Neural crest cell (in vitro differentiated cells): ENCODE results near the gene TMEM128. TPM values are rescaled to one million over a fixed set of nuclear protein-coding genes. Genes with fewer than 3 reads are reported as not detected.

Source experiments
- DNase-seq: peaks from one replicate; pipeline ENCODE4 v3.0.0; 2021; ENCODE audit warnings: low read depth, mixed read lengths, low spot score
- H3K27ac Mint-ChIP-seq: one replicate; pipeline ENCODE4 v1.8.0; 2021; ENCODE audit warnings: mild to moderate bottlenecking, mixed read lengths; ENCODE audit not compliant: unreplicated experiment
- H3K27me3 Mint-ChIP-seq: 2 replicates; pipeline ENCODE4 v1.8.0; 2021; ENCODE audit warnings: low read depth, mild to moderate bottlenecking, mixed read lengths
- H3K36me3 Mint-ChIP-seq: 2 replicates; pipeline ENCODE4 v1.8.0; 2021; ENCODE audit warnings: low read depth, mild to moderate bottlenecking, mixed read lengths
- H3K4me1 Mint-ChIP-seq: 2 replicates; pipeline ENCODE4 v1.8.0; 2021; ENCODE audit warnings: mixed read lengths
- H3K4me3 Mint-ChIP-seq: one replicate; pipeline ENCODE4 v1.8.0; 2021; ENCODE audit warnings: mild to moderate bottlenecking, mixed read lengths
- H3K9me3 Mint-ChIP-seq: 2 replicates; pipeline ENCODE4 v1.8.0; 2021; ENCODE audit warnings: mixed read lengths
- CTCF ChIP-seq: fragments of 200-600 bp; sonication (generic); conservative IDR thresholded peaks from 2 replicates; pipeline ENCODE4 v1.5.0; 2021; ENCODE audit warnings: antibody characterized with exemption, mild to moderate bottlenecking
- long read RNA-seq: library from polyadenylated mRNA; unstranded; transcript quantifications from one replicate; pipeline ENCODE4 v2.0.0, GENCODE V29; 2020
- total RNA-seq: library from RNA; stranded (reverse); gene quantifications from 2 replicates; pipeline ENCODE4 v1.2.1, GENCODE V29; 2021

The TMEM128 gene, protein sequence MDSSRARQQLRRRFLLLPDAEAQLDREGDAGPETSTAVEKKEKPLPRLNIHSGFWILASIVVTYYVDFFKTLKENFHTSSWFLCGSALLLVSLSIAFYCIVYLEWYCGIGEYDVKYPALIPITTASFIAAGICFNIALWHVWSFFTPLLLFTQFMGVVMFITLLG
- 26.7 and 28.4 TPM in 2 replicates for total RNA-seq
- long read RNA-seq, transcript TMEM128-201 (5 exons, 1,737 nt) = minor isoform, 10 of 109 reads
- long read RNA-seq, transcript TMEM128-202 (5 exons, 1,221 nt) = major isoform, 64 of 109 reads
- long read RNA-seq, partial matches to known transcripts = 5 of 109 reads
- long read RNA-seq, other reads (novel, unspliced or antisense) = 30 of 109 reads

GRCh38 chr4:4248029-4248884, at the start of gene TMEM128:
Gene TMEM128, minus strand, starts transcription at chr4:4248223. Its CDS starts 21 bp downstream, at chr4:4248202.
- no peaks in the 10 kb centered on the region for H3K9me3 Mint-ChIP-seq
- H3K4me1 Mint-ChIP-seq = peaks cover 44% of the 10 kb centered on the region
- peak within 1 kb of the TSS; percentile 96 for H3K4me3 Mint-ChIP-seq
- H3K27ac Mint-ChIP-seq = peak within 1 kb of the TSS; percentile 99
- peaks cover 10% of the 10 kb centered on the region for H3K36me3 Mint-ChIP-seq
- TF ChIP-seq CTCF = peak; percentile 37
- peak; percentile 88 for DNase-seq
- peaks cover under 1% of the 10 kb centered on the region for H3K27me3 Mint-ChIP-seq

GRCh38 chr4:4296283-4296846, 48.3 kb upstream of the TMEM128 start:
- no peaks in the 10 kb centered on the region for H3K27me3 Mint-ChIP-seq
- H3K27ac Mint-ChIP-seq = peak overlapping the region; percentile 31
- no peak for DNase-seq
- H3K36me3 Mint-ChIP-seq = peaks cover 6% of the 10 kb centered on the region
- peaks cover 9% of the 10 kb centered on the region for H3K4me1 Mint-ChIP-seq
- TF ChIP-seq CTCF = no peak
- H3K4me3 Mint-ChIP-seq = no peak overlapping the region
- H3K9me3 Mint-ChIP-seq = peaks cover 2% of the 10 kb centered on the region

DNA sequence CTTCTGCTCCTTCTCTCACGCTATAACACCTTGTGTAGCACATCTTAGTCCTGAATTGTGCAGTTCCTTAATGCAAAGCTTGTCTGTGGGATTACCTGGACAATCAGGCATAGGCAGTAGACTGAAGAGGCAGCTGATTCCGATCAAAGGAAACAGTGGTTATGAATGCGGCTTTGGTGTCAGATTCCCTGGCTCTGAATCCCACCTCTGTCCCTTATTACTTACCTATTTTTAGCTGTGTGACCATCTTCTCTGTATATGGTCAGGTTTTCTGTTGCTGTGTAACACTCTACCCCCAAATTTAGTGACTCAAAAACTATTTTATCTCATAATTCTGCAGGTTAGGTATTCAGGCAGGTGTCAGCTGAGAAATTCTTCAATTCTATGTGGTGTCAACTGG, 45.3 kb upstream of the TMEM128 start:
- H3K9me3 Mint-ChIP-seq = peaks cover 2% of the 10 kb centered on the region
- TF ChIP-seq CTCF = no peak
- no peak for DNase-seq
- H3K27ac Mint-ChIP-seq = no peak overlapping the region
- H3K36me3 Mint-ChIP-seq = peaks cover 6% of the 10 kb centered on the region
- no peaks in the 10 kb centered on the region for H3K27me3 Mint-ChIP-seq
- peaks cover 28% of the 10 kb centered on the region for H3K4me1 Mint-ChIP-seq
- peak overlapping the region; percentile 39 for H3K4me3 Mint-ChIP-seq

- peak within 1 kb of the TSS; percentile 67 for H3K27ac Mint-ChIP-seq
- no peaks in the 10 kb centered on the region for H3K9me3 Mint-ChIP-seq
- no peaks in the 10 kb centered on the region for H3K27me3 Mint-ChIP-seq
- TF ChIP-seq CTCF = no peak
- H3K4me3 Mint-ChIP-seq = peak within 1 kb of the TSS; percentile 98
- H3K4me1 Mint-ChIP-seq = peaks cover 28% of the 10 kb centered on the region
- peak; percentile 94 for DNase-seq
- no peaks in the 10 kb centered on the region for H3K36me3 Mint-ChIP-seq
These were observed 42.2 kb upstream of the TMEM128 start, which contains the start of the genes LYAR and ZBTB49 for GRCh38 chr4:4289941-4290850. Gene LYAR, minus strand, starts transcription at chr4:4290154. Its CDS starts 6,412 bp downstream, at chr4:4283742. Gene ZBTB49, plus strand, starts transcription at chr4:4290251. Its CDS starts 9,695 bp downstream, at chr4:4299946.

- Mint-ChIP-seq H3K36me3 (no peaks in the 10 kb centered on the region), H3K27me3 (no peaks in the 10 kb centered on the region), H3K27ac (peak overlapping the region; percentile 67), H3K4me3 (peak overlapping the region; percentile 98), H3K9me3 (no peaks in the 10 kb centered on the region), H3K4me1 (peaks cover 28% of the 10 kb centered on the region)
- no peak for DNase-seq
- TF ChIP-seq CTCF = no peak
These were observed 41.5 kb upstream of the TMEM128 start for GRCh38 chr4:4289597-4289940.
